GM19240 (cell line): ENCODE results near the gene USP40.
"Not testable (repeated sequence)": the region's sequence is repeated elsewhere in the genome, so short reads cannot be mapped to it uniquely, and the experiment has no call there.

ENCODE experiments used
- DNase-seq: peaks from one replicate; pipeline ENCODE4 v3.0.0; 2011; ENCODE audit warnings: low spot score; ENCODE audit not compliant: insufficient read length

Gene USP40, protein sequence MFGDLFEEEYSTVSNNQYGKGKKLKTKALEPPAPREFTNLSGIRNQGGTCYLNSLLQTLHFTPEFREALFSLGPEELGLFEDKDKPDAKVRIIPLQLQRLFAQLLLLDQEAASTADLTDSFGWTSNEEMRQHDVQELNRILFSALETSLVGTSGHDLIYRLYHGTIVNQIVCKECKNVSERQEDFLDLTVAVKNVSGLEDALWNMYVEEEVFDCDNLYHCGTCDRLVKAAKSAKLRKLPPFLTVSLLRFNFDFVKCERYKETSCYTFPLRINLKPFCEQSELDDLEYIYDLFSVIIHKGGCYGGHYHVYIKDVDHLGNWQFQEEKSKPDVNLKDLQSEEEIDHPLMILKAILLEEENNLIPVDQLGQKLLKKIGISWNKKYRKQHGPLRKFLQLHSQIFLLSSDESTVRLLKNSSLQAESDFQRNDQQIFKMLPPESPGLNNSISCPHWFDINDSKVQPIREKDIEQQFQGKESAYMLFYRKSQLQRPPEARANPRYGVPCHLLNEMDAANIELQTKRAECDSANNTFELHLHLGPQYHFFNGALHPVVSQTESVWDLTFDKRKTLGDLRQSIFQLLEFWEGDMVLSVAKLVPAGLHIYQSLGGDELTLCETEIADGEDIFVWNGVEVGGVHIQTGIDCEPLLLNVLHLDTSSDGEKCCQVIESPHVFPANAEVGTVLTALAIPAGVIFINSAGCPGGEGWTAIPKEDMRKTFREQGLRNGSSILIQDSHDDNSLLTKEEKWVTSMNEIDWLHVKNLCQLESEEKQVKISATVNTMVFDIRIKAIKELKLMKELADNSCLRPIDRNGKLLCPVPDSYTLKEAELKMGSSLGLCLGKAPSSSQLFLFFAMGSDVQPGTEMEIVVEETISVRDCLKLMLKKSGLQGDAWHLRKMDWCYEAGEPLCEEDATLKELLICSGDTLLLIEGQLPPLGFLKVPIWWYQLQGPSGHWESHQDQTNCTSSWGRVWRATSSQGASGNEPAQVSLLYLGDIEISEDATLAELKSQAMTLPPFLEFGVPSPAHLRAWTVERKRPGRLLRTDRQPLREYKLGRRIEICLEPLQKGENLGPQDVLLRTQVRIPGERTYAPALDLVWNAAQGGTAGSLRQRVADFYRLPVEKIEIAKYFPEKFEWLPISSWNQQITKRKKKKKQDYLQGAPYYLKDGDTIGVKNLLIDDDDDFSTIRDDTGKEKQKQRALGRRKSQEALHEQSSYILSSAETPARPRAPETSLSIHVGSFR

GRCh38 chr2:233566141-233566956 is at the start of gene USP40:
Gene USP40, minus strand, starts transcription at chr2:233566782. Its CDS starts 1,228 bp downstream, at chr2:233565554.
- no peak for DNase-seq

DNA sequence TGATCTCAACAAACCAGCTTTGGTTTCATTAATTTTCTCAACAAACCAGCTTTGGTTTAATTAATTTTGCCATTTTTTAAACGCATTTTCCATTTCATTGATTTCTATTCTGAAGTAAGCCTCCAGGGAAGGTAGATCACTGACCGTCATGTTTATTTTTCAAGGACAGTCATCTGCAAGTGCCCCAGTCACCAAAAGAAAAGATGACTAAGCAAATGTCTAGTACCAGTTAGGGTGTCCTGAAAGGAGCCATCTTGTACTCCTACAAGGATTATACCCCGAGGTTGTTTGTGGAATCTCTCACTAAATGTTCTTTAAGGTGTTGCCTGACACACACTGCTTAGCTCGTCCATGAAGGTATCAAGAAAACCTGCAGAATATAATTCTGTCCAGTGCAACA is 44.7 kb upstream of the USP40 start:
- no peak for DNase-seq

DNA sequence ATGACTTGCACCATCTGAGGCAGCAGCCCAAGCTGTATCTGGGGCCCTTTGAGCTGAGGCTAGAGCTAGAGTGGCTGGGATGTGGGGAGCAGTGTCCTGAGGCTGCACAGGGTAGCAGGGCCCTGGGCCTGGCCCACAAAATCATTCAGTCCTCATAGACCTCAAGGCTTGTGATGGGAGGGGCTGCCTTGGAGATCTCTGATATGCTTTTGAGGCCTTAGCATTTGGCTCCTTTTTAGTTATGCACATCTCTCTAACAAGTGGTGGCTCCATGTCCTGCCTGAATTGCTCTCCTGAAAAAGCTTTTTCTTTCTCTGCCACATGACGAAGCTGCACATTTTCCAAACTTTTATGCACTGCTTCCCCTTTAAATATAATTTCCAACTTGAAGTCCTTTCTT is 39.1 kb upstream of the USP40 start:
- DNase-seq = no peak

- DNase-seq = no peak
These were observed 38.2 kb upstream of the USP40 start for GRCh38 chr2:233604826-233605225.

- DNase-seq = no peak
These were observed 36.9 kb upstream of the USP40 start for GRCh38 chr2:233603520-233603919.

DNA sequence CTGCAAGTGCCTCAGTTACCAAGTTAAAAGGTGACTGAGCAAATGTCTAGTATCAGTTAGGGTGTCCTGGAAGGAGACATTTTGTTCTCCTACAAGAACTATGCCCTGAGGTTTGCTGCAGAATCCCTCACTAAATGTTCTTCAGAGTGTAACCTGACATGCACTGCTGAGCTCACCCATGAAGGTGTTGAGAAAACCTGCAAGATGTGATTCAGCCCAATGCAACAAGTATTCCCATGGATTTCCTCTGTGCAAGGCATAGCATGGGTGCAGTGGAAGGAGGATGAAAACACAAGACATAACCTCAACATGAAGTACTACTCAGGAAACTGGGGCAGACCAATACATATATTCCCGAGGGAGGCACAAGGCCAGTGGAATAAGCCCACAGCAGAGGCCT is 35.5 kb upstream of the USP40 start:
- DNase-seq = no peak

DNA sequence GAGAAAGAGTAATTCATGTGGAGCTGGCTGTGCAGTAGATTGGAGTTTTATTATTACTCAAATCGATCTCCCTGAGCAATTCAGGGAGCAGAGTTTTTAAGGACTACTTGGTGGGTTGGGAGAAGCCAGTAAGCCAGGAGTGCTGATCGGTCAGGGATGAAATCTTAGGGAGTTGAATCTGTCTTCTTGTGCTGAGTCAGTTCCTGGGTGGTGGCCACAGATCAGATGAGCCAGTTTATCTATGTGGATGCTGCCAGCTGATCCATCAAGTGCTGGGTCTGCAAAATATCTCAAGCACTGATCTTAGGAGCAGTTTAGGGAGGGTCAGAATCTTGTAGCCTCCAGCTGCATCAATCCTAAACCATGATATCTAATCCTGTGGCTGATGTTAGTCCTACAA is 33.8 kb upstream of the USP40 start:
- DNase-seq = no peak

- no peak for DNase-seq
These were observed 32.4 kb upstream of the USP40 start for GRCh38 chr2:233598952-233599351.

DNA sequence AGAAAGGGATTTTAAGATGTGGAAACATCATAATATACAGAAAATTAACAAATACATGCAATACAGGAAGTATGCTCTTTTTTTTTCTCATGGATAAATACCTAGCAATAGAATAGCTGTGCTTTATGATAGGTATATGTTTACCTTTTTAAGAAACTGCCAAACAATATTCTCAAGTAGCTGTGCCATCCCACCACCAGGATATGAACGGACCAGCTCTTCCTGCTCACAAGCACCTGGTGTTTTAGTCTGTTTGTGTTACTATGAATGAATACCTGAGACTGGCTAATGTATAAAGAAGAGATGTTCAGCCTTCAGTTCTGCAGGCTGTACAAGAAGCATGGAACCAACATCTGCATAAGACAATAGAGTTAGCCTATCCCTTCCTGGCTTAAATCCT is 30.9 kb upstream of the USP40 start:
- DNase-seq = no peak

DNA sequence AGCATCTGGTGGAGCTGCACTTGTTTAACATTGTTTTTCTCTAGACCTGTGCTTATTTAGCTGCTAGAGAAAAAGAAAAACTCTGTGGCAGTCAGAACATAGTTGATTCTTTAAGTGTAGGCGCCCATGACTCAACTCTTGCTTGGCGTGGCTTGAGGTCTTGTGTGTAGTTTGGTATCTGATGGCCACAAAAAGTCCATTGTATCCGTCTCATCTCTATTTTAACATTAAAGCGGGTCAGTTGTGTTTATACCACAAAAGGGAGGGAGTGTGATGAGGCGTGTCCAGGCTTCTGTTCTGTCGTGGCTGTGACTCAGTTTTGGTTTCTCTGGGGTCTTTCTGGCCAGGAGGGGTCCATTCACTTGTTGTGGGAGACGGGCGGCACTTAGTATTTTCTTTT is 26.6 kb upstream of the USP40 start:
- no peak for DNase-seq

DNA sequence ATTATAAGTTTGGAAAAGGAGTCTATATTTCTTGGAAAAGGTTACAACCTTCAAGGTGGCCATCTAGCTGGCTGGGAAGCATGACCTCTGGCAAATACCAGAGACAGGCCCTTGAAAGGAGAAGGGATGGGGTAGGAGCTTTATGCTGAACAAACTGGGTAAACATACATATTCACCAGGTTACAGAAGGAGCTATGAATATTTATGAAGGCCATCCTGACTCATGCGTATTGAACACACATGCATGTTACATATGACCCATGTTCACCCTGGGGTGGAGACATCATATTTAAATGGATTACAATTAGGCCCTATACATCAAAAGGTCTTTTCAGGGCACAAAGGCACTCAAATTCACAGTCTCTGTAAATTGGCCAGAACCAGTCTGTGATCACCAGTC is 26.1 kb upstream of the USP40 start:
- not testable (repeated sequence) for DNase-seq

DNA sequence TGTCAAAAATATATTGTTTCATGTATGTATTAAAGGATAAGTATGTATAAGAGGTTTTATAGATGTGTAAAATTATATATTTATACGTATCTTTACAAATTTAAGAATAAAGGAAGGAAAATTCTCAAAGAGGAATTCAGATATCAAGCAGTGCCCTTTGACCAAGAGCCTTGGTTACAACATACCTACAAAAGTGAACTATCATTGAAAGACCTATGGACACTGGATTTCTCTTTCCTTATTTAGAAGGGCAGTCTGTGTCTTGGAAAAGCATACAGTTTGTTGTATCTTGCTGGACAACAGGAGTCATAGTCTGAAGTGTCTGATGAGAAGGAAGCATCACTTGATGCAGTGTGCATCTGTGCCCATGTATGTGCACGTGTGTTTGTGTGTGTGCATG is 21.8 kb upstream of the USP40 start:
- no peak for DNase-seq

- DNase-seq = no peak
These were observed 17.6 kb upstream of the USP40 start for GRCh38 chr2:233584210-233584609.

GRCh38 chr2:233583217-233583965 is 16.8 kb upstream of the USP40 start:
- DNase-seq = not testable (repeated sequence)

DNA sequence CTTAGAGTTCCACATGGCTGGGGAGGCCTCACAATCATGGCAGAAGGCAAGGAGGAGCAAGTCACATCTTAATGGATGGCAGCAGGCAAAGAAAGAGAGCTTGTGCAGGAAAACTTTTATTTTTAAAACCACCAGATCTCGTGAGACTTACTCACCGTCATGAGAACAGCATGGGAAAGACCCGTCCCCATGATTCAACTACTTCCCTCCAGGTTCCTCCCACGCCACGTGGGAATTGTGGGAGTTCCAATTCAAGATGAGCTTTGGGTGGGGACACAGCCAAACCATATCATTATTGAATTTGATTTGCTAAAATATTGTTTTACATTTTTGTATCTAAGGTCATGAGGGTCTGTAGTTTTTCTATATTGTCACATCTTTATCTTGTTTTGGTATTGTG is 10.8 kb upstream of the USP40 start:
- DNase-seq = not testable (repeated sequence)

DNA sequence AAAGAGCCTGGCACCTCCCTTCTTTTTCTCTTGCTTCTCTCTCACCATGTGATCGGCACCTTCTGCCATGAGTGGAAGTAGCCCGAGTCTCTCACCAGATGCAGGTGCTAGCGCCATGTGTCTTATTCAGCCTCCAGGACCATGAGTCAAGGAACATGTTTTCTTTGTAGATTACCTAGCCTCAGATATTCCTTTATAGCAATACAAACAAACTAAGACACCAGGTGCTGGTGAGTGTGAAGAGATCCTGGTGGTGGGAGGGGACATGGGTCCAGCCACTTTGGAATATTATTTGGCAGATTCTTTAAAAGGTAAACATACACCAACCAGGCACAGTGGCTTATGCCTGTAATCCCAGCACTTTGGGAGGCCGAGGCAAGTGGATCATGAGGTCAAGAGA is 5.9 kb upstream of the USP40 start:
- DNase-seq = no peak

DNA sequence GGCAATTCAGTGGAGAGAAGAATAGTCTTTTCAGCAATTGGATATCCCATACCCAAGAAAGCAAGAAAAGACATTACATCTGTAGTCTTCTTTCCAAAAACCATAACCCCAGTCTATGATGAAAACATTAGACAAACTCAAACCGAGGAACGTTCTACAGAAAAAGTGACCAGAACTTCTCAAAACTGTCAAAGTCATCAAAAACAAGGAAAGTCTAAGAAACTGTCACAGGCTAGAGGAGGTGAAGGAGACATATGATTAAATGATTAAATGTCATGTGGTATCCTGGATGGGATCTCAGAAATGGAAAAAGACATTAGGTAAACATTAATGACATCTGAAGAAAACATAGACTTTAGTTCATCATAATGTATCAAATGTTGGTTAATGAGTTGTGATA is 4.9 kb upstream of the USP40 start:
- DNase-seq = no peak

GRCh38 chr2:233571001-233571400 is 4.4 kb upstream of the USP40 start:
- no peak for DNase-seq

DNA sequence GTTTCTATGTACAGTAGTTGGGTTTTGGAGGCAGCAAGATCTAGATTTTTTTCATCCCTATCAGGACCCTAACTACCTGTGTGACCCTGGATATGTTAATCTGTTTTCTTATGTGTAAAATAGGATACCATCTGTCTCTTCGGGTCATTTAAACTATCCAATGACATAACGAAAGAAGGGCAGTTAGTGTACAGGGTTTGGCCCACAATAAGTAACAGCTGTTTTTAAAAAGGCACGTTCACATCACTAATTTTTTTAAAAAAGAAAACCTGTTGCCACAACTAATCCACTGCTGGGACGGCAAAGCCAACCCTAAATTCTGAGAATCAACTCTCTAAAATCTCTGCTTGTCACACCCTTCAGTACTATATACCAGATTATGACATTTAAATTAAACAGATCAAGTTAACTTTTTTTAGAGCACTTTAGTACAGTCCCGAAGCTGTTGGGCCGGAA is 869 bp downstream of the USP40 start:
- DNase-seq = no peak
